ENCODE data around the gene CLGN. TPM values are rescaled to one million over a fixed set of nuclear protein-coding genes. Genes with fewer than 3 reads are reported as not detected.
A peak's percentile ranks its signal among the peaks of the same experiment; 100 is the strongest.

The CLGN gene
- total and polyA plus RNA-seq, 2 of the 13 experiments (the other 11 are each of a cell fraction or from before 2014, with no cell fraction given), result 7.2 to 17.0 TPM

DNA sequence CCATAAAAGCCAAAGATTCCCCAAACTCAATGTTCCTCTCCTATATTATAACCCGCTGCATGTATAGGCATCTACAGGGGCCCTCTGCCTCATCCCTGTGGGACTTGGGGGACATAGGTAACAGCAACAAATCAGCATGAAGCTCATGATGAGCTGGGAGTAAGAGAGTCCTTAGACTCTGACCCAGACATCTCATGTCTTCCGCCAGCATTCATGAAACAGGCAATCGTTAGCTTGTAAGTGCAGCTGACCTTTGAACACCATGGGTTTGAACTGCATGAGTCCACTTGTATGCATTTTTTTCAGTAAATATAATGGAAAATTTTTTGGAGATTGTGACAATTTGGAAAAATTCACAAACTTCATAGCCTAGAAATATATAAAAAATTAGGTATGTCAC lies 64.4 kb downstream of the CLGN start (continued):
- TF ChIP-seq, protein P1, sequence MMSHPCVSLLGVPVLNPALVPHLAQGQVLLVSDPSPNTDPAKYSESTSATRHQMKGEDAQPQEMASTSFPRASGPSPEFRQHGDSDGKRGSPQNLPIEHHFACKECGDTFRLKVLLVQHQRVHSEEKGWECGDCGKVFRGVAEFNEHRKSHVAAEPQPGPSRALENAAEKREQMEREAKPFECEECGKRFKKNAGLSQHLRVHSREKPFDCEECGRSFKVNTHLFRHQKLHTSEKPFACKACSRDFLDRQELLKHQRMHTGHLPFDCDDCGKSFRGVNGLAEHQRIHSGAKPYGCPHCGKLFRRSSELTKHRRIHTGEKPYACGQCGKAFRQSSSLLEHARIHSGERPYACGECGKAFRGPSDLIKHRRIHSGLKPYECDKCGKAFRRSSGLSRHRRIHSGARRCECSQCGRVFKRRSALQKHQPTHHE (CRISPR knock-in tag; IDR thresholded peaks at IDR 0.05; ENCODE audit: borderline replicate concordance), result no peak
- no peak for TF ChIP-seq BORCS8-MEF2B (CRISPR knock-in tag; IDR thresholded peaks at IDR 0.05)
- TF ChIP-seq, protein P2, sequence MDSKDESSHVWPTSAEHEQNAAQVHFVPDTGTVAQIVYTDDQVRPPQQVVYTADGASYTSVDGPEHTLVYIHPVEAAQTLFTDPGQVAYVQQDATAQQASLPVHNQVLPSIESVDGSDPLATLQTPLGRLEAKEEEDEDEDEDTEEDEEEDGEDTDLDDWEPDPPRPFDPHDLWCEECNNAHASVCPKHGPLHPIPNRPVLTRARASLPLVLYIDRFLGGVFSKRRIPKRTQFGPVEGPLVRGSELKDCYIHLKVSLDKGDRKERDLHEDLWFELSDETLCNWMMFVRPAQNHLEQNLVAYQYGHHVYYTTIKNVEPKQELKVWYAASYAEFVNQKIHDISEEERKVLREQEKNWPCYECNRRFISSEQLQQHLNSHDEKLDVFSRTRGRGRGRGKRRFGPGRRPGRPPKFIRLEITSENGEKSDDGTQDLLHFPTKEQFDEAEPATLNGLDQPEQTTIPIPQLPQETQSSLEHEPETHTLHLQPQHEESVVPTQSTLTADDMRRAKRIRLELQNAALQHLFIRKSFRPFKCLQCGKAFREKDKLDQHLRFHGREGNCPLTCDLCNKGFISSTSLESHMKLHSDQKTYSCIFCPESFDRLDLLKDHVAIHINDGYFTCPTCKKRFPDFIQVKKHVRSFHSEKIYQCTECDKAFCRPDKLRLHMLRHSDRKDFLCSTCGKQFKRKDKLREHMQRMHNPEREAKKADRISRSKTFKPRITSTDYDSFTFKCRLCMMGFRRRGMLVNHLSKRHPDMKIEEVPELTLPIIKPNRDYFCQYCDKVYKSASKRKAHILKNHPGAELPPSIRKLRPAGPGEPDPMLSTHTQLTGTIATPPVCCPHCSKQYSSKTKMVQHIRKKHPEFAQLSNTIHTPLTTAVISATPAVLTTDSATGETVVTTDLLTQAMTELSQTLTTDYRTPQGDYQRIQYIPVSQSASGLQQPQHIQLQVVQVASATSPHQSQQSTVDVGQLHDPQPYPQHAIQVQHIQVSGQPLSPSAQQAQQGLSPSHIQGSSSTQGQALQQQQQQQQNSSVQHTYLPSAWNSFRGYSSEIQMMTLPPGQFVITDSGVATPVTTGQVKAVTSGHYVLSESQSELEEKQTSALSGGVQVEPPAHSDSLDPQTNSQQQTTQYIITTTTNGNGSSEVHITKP (CRISPR knock-in tag; IDR thresholded peaks at IDR 0.05; ENCODE audit: low read depth), result no peak
- TF ChIP-seq, protein P3, sequence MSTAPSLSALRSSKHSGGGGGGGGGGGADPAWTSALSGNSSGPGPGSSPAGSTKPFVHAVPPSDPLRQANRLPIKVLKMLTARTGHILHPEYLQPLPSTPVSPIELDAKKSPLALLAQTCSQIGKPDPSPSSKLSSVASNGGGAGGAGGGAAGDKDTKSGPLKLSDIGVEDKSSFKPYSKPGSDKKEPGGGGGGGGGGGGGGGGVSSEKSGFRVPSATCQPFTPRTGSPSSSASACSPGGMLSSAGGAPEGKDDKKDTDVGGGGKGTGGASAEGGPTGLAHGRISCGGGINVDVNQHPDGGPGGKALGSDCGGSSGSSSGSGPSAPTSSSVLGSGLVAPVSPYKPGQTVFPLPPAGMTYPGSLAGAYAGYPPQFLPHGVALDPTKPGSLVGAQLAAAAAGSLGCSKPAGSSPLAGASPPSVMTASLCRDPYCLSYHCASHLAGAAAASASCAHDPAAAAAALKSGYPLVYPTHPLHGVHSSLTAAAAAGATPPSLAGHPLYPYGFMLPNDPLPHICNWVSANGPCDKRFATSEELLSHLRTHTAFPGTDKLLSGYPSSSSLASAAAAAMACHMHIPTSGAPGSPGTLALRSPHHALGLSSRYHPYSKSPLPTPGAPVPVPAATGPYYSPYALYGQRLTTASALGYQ (CRISPR knock-in tag; IDR thresholded peaks at IDR 0.05), result no peak
- TF ChIP-seq, protein P4, sequence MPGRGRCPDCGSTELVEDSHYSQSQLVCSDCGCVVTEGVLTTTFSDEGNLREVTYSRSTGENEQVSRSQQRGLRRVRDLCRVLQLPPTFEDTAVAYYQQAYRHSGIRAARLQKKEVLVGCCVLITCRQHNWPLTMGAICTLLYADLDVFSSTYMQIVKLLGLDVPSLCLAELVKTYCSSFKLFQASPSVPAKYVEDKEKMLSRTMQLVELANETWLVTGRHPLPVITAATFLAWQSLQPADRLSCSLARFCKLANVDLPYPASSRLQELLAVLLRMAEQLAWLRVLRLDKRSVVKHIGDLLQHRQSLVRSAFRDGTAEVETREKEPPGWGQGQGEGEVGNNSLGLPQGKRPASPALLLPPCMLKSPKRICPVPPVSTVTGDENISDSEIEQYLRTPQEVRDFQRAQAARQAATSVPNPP (CRISPR knock-in tag; IDR thresholded peaks at IDR 0.05), result no peak
- no peak for TF ChIP-seq ZNF562 (CRISPR knock-in tag; IDR thresholded peaks at IDR 0.05; ENCODE audit: borderline replicate concordance)
- no peak for TF ChIP-seq SMARCE1 (IDR thresholded peaks at IDR 0.05; ENCODE audit: borderline replicate concordance)
- TF ChIP-seq CAMTA2 (CRISPR knock-in tag; IDR thresholded peaks at IDR 0.05; ENCODE audit: borderline replicate concordance), result no peak
- TF ChIP-seq ZNF44 (CRISPR knock-in tag; IDR thresholded peaks at IDR 0.05), result no peak
- TF ChIP-seq PRPF4 (IDR thresholded peaks at IDR 0.05; ENCODE audit: low read depth, low read length, poor library complexity, severe bottlenecking), result no peak
- TF ChIP-seq ZNF850 (CRISPR knock-in tag; conservative IDR thresholded peaks at IDR 0.05), result no peak
- TF ChIP-seq SCMH1 (CRISPR knock-in tag; IDR thresholded peaks at IDR 0.05; ENCODE audit: borderline replicate concordance), result no peak
- TF ChIP-seq, protein P5, sequence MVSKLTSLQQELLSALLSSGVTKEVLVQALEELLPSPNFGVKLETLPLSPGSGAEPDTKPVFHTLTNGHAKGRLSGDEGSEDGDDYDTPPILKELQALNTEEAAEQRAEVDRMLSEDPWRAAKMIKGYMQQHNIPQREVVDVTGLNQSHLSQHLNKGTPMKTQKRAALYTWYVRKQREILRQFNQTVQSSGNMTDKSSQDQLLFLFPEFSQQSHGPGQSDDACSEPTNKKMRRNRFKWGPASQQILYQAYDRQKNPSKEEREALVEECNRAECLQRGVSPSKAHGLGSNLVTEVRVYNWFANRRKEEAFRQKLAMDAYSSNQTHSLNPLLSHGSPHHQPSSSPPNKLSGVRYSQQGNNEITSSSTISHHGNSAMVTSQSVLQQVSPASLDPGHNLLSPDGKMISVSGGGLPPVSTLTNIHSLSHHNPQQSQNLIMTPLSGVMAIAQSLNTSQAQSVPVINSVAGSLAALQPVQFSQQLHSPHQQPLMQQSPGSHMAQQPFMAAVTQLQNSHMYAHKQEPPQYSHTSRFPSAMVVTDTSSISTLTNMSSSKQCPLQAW (CRISPR knock-in tag; IDR thresholded peaks at IDR 0.05), result no peak
- TF ChIP-seq ZNF292 (CRISPR knock-in tag; IDR thresholded peaks at IDR 0.05; ENCODE audit: borderline replicate concordance, low read depth), result 0 out of 2 replicates have a peak, but pooled peaks have one; percentile 28
- no peak for TF ChIP-seq ZNF629 (CRISPR knock-in tag; conservative IDR thresholded peaks at IDR 0.05)
- TF ChIP-seq, protein P6, sequence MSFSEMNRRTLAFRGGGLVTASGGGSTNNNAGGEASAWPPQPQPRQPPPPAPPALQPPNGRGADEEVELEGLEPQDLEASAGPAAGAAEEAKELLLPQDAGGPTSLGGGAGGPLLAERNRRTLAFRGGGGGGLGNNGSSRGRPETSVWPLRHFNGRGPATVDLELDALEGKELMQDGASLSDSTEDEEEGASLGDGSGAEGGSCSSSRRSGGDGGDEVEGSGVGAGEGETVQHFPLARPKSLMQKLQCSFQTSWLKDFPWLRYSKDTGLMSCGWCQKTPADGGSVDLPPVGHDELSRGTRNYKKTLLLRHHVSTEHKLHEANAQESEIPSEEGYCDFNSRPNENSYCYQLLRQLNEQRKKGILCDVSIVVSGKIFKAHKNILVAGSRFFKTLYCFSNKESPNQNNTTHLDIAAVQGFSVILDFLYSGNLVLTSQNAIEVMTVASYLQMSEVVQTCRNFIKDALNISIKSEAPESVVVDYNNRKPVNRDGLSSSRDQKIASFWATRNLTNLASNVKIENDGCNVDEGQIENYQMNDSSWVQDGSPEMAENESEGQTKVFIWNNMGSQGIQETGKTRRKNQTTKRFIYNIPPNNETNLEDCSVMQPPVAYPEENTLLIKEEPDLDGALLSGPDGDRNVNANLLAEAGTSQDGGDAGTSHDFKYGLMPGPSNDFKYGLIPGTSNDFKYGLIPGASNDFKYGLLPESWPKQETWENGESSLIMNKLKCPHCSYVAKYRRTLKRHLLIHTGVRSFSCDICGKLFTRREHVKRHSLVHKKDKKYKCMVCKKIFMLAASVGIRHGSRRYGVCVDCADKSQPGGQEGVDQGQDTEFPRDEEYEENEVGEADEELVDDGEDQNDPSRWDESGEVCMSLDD (CRISPR knock-in tag; IDR thresholded peaks at IDR 0.05; ENCODE audit: borderline replicate concordance), result no peak
- 0 out of 2 replicates have a peak, but pooled peaks have one; percentile 41 for TF ChIP-seq RCOR2 (CRISPR knock-in tag; IDR thresholded peaks at IDR 0.05)
